ENCODE results near the gene TRPM6.

Gene TRPM6

DNA sequence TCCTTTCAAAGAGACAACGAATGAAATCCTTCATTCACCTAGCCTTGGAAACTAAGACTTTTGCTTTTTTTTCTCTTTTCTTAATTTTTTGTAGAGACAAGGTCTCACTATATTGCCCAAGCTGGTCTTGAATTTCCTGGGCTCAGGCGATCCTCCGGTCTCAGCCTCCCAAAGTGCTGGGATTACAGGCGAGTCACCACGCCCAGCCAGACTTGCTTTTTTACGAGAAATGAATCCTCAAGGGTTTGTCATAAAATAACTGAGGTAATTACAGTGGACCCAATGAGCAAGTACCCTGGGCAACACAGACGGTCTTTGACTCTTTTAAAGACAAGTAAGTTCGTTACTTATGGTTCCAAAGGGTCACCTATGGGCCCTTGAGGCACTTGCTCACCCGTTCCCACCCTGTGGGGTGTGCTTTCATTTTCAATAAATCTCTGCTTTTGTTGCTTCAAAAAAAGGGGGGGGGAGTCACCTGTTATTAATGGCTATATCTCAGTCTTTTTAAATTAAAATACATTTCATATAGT, 70.4 kb downstream of the TRPM6 start:
- Histone ChIP-seq H3K9me3 (ENCODE audit: control insufficient read depth, insufficient read depth, low read length) (no peaks in the 10 kb centered on the region), H3K4me1 (ENCODE audit: control insufficient read depth, low read length) (no peaks in the 10 kb centered on the region), H3K4me2 (ENCODE audit: low read length) (no peak overlapping the region), H3K79me2 (ENCODE audit: control insufficient read depth, low read length) (no peaks in the 10 kb centered on the region), H3K9me2 (replicated peaks; ENCODE audit: control insufficient read depth, low read length) (no peaks in the 10 kb centered on the region), H3F3A (ENCODE audit: control insufficient read depth, insufficient read depth) (no peaks in the 10 kb centered on the region), H4K20me1 (ENCODE audit: control insufficient read depth, insufficient read depth, low read depth, low read length) (no peaks in the 10 kb centered on the region), H3K27me3 (ENCODE audit: control insufficient read depth, low read length) (0 out of 2 replicates have a peak, but pooled peaks cover 3% of the 10 kb centered on the region), H3K4me3 (ENCODE audit: low read length) (no peak overlapping the region), H3K36me3 (ENCODE audit: control insufficient read depth, low read length) (no peaks in the 10 kb centered on the region), H3K27ac (ENCODE audit: low read depth, low read length) (no peak overlapping the region)
- no peak for TF ChIP-seq EZH2phosphoT487 (IDR thresholded peaks at IDR 0.05; ENCODE audit: borderline replicate concordance, low read length)
- no peak for TF ChIP-seq CTCF (IDR thresholded peaks at IDR 0.05; ENCODE audit: low read depth, low read length, poor library complexity, severe bottlenecking)

- no peaks in the 10 kb centered on the region for H3K9me3 ChIP-seq (ENCODE audit: control insufficient read depth, insufficient read depth, low read length)
- H3K4me1 ChIP-seq (ENCODE audit: control insufficient read depth, low read length) = no peaks in the 10 kb centered on the region
- no peak overlapping the region for H3K27ac ChIP-seq (ENCODE audit: low read depth, low read length)
- no peaks in the 10 kb centered on the region for H3K36me3 ChIP-seq (ENCODE audit: control insufficient read depth, low read length)
- H3K4me2 ChIP-seq (ENCODE audit: low read length) = no peak overlapping the region
- TF ChIP-seq CTCF (IDR thresholded peaks at IDR 0.05; ENCODE audit: low read depth, low read length, poor library complexity, severe bottlenecking) (no peak), EZH2phosphoT487 (IDR thresholded peaks at IDR 0.05; ENCODE audit: borderline replicate concordance, low read length) (no peak)
- no peaks in the 10 kb centered on the region for H4K20me1 ChIP-seq (ENCODE audit: control insufficient read depth, insufficient read depth, low read depth, low read length)
- no peak overlapping the region for H3K4me3 ChIP-seq (ENCODE audit: low read length)
- H3K79me2 ChIP-seq (ENCODE audit: control insufficient read depth, low read length) = no peaks in the 10 kb centered on the region
- H3K9me2 ChIP-seq (replicated peaks; ENCODE audit: control insufficient read depth, low read length) = no peaks in the 10 kb centered on the region
- peaks cover 12% of the 10 kb centered on the region; the same call in 1 of the 2 replicates for H3K27me3 ChIP-seq (ENCODE audit: control insufficient read depth, low read length)
- H3F3A ChIP-seq (ENCODE audit: control insufficient read depth, insufficient read depth) = no peaks in the 10 kb centered on the region
These were observed 77.5 kb downstream of the TRPM6 start for GRCh38 chr9:74810200-74810599.

DNA sequence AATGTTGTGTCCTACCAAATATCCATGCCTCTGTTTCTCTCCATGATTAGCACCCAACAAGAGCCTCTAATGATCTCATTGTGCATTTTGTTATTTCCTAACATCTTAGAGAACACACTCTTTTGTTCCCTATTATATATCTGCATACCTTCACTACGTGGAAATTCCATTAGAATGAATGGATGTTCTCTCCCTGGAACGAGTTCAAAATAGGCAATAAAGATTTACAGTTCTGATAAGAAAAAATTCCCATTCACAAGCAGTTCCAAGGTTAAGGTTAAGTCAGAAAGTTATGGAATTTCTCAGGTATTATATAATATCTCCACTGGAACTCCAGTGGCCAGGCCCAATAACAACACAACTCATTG, 83.7 kb downstream of the TRPM6 start:
- no peak for TF ChIP-seq CTCF (IDR thresholded peaks at IDR 0.05; ENCODE audit: low read depth, low read length, poor library complexity, severe bottlenecking)
- TF ChIP-seq EZH2phosphoT487 (IDR thresholded peaks at IDR 0.05; ENCODE audit: borderline replicate concordance, low read length) = no peak
- H4K20me1 ChIP-seq (ENCODE audit: control insufficient read depth, insufficient read depth, low read depth, low read length) = no peaks in the 10 kb centered on the region
- H3K79me2 ChIP-seq (ENCODE audit: control insufficient read depth, low read length) = no peaks in the 10 kb centered on the region
- H3F3A ChIP-seq (ENCODE audit: control insufficient read depth, insufficient read depth) = no peaks in the 10 kb centered on the region
- H3K27me3 ChIP-seq (ENCODE audit: control insufficient read depth, low read length) = 0 out of 2 replicates have a peak, but pooled peaks cover 2% of the 10 kb centered on the region
- no peak overlapping the region for H3K27ac ChIP-seq (ENCODE audit: low read depth, low read length)
- no peaks in the 10 kb centered on the region for H3K4me1 ChIP-seq (ENCODE audit: control insufficient read depth, low read length)
- H3K4me3 ChIP-seq (ENCODE audit: low read length) = no peak overlapping the region
- no peaks in the 10 kb centered on the region for H3K9me2 ChIP-seq (replicated peaks; ENCODE audit: control insufficient read depth, low read length)
- H3K9me3 ChIP-seq (ENCODE audit: control insufficient read depth, insufficient read depth, low read length) = no peaks in the 10 kb centered on the region
- H3K4me2 ChIP-seq (ENCODE audit: low read length) = no peak overlapping the region
- H3K36me3 ChIP-seq (ENCODE audit: control insufficient read depth, low read length) = no peaks in the 10 kb centered on the region

All from DOHH2 (cell line).